HG02885 (cell line): ENCODE measurements around the gene AURKB.
"Not testable (repeated sequence)": the region's sequence is repeated elsewhere in the genome, so short reads cannot be mapped to it uniquely, and the experiment has no call there.

Experiments used
- ATAC-seq: cut with Tn5 transposase; IDR thresholded peaks from one replicate; pipeline ENCODE4 v1.9.1; 2021; ENCODE audit warnings: mild to moderate bottlenecking; ENCODE audit not compliant: unreplicated experiment, poor library complexity

AURKB gene

DNA sequence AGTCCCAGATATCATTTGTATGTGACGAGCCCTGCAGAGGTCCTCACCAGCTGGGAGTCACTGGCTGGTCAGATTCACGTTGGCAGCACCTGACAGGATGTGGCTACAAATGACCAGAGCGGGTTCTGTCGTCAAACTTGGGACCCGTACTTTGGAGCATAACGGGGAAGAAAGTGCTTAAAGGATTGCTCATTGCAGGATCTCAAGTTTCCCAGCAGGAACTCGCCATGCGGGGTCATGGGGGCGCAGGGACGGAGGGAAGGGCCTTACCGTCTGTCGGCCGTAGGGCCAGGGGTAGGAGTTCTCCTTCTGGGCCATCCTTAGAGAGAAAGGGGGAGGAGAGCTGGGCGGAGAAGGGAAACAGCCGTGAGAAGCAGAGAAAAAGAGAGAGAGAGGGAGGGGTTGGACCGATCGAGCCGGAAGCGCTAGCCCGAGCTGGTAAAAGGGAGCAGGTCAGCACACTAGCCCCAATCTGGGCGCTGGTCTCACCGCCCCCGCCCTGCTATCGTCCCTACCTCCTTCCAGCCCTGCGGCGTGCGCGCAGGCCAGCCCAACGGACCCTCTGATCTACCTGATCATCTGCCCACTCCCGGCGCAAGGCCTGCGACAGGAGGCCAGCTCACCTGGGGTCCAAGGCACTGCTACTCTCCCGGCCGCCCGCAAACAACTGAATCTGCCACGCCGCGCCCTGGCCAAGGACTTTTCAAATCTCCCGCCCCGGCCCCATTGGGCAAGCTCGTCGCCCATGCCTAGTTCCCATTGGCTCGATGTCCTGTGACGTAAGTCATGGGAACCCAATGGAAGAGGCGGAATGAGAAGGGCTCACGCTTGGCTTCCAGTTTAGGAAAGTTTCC is at the start of gene AURKB:
Gene AURKB, minus strand, starts transcription at position 669 of the 854 bp plus-strand sequence. Its CDS starts 351 bp downstream, at position 318.
- peak; percentile 93 for ATAC-seq

DNA sequence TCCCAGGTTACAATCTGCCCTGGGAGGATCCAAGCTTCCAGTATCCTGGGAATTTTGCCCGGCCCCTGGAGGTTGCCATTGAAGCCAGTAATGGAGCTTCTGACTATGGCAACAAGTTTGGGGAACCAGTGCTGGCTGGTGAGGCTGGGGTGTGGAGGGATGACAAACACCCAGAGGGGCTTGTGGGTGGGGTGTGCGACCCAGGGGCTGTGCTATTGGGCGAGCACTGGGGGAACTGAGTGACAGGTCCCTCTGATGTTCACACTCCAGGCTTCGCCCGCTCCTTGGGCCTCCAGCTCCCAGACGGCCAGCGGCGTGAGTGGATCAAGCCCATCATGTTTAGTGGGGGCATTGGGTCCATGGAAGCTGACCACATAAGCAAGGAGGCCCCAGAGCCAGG is 47.4 kb upstream of the AURKB start:
- ATAC-seq, result no peak

DNA sequence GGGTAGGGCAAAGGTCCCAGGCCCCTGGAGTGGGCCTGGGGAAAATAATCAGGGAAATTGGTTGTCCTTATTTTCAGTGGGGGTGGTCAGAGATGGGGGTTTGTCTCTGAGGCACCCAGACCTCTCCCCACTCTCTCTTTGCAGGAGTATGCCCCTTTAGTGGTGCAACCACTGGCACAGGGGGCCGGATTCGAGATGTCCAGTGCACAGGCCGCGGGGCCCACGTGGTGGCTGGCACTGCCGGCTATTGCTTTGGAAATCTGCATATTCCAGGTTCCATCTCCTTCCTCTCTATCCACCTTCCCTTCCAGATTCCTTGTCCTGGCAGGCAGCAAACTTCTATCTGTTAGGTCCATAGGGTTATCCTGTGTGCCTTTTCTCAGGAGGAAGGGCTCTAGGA is 46.3 kb upstream of the AURKB start:
- ATAC-seq, result no peak

DNA sequence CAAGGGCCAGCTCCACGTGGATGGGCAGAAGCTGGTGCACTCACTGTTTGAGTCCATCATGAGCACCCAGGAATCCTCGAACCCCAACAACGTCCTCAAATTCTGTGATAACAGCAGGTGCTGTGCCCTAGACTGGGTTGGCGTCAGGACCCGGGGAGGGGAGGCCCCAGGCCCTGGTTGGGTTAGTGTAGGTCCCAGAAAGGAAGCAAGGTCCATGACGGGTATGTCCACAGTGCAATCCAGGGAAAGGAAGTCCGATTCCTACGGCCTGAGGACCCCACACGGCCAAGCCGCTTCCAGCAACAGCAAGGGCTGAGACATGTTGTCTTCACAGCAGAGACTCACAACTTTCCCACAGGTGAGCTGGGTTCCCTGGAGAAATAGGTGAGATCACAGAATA is 45.9 kb upstream of the AURKB start:
- no peak for ATAC-seq

DNA sequence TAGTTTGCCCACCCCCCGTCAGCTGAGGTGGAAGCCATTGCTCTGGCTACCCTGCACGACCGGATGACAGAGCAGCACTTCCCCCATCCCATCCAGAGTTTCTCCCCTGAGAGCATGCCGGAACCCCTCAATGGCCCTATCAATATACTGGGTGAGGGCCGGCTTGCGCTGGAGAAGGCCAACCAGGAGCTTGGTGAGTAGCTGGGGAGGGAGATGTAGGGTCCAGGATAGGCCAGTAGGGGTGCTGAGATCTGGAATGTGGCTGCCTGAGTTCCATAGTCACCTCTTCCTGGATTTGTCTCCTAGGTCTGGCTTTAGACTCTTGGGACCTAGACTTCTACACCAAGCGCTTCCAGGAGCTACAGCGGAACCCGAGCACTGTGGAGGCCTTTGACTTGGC is 45.1 kb upstream of the AURKB start:
- ATAC-seq, result no peak

DNA sequence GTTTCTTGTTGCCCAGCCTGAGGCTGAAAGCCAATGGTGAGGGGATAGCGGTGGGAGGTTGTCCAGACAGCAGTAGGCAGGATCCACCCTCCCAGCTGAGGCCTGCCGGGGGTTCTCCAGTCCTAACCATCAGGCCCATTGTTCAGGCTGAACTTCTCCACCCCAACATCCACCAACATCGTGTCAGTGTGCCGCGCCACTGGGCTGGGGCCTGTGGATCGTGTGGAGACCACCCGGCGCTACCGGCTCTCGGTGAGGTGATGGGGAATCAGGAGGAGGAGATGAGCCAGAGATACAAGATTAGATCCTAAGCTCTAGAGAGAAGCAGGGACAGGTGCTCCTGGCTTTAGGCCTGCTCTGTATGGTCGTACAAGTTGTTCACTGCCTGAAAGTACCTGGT is 44.5 kb upstream of the AURKB start:
- no peak for ATAC-seq

DNA sequence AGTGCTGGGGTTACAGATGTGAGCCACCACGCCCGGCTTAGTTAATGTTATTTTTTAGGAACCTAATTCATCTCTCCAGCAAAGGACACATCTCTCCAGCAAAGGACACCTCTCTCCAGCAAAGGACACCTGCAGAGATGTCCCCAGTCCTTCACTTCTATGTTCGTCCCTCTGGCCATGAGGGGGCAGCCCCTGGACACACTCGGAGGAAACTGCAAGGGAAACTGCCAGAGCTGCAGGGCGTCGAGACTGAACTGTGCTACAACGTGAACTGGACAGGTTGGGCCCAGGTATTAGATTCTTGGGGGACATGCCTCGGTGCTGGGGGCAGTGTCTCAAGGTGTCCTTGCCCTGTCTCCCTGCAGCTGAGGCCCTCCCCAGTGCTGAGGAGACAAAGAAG is 43.4 kb upstream of the AURKB start:
- ATAC-seq, result no peak

DNA sequence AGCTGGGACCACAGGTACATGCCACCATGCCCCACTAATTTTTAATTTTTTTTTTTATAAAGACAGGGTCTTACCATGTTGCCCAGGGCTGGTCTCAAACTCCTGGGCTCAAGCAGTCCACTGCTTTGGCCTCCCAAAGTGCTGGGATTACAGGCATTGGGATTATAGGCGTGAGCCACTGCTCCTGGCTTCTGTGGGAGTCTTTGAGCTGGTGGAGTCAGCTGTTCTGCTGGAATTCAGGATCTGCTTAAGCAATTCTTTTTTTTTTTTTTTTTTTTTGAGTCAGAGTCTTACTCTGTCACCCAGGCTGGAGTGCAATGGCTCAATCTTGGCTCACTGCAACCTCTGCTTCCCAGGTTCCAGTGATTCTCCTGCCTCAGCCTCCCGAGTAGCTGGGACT is 41.0 kb upstream of the AURKB start:
- ATAC-seq, result not testable (repeated sequence)

DNA sequence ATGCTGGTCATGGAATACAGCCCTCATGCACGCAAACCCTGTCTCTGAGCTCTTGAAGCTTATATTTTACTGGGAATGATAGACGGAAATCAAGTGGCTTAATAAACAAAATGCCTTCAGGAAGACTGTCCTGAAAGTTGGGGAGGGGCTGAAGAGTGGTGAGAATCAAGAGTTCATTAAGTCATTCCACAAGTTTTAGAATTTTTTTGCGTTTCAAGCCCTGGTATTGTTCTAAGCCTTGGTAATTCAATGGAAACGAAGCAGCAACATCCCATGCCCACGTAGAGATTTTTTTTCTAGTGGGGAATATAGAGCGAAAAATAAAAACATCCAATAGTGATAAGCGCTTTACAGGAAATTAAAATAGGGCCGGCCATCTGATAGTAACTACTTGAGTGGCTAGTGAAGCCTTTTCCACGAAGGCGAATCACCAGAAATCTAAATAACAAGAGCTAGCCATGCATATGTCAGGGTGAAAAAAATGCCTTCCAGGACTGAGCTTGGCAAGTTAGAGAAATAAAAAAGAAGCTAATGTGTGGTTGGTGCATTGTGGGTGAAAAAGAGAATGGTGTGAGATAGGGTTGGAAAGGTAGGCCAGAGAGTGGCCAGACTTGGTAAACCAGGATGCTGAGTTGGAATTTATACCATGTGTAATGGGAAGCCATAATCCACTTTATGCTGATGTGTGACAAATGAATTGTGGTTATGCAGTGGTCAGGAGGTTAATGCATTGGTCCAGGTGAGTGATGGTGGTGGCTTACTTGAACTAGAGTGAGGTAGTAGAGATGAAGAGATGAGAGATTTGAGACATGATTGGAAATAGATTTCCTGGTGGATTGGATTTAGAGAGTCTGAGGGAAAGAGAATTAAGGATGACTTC is 39.5 kb upstream of the AURKB start:
- ATAC-seq, result no peak

DNA sequence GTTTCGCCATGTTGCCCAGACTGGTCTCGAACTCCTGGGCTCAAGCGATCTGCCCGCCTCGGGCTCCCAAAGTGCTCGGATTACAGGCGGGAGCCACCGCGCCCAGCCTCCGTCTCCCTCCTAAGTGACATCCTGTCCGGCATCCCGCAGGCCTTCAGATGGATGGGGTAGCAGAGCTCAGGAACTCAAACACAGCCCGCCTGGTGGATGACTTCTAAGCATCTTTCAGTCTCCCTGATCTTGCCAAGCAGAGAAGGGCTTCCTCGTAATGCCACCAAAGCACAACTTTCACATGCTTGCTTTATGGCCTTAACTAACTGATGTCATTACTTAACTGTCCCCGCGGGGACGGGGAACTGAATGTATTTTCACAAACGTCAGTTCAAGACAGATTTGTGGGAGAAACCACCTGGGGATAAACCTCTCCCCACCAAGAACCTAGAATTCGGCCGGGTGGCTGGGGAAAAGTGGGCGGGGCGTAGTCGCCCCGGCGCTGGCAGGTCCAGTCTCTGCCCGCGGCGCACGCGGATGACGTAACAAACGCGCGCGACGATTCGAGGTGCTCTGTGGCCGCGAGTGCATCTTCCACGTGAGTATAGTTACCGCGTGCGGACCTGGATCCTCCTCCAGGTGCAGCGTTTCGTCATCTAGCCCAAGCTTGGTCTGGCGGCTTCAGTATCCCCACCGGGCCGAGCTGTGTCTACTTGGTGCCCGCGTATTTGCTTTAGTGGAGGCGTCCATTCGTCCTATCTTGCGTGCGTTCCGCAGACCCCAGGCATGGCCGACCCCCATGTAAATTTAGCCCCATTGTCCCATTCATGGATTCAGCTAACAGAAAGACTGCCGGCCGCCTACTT is 38.6 kb upstream of the AURKB start, which contains the start of gene PFAS:
Gene PFAS, plus strand, starts transcription at position 539 of the 857 bp plus-strand sequence. CDS start 4,649 bp downstream, outside the sequence.
- ATAC-seq, result peak; percentile 66

DNA sequence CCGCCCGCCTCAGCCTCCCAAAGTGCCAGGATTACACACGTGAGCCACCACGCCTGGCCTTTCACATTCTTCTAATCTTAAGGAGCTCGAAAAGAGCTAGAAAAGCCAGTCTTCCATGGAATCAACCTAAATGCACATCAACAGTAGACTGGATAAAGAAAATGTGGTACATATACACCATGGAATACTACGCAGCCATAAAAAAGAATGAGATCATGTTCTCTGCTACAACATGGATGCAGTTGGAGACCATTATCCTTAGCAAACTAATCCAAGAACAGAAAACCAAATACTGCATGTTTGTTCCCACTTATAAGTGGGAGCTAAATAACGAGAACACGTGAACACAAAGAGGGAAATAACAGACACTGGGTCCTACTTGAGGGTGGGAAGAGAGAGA is 34.4 kb upstream of the AURKB start:
- ATAC-seq, result no peak

DNA sequence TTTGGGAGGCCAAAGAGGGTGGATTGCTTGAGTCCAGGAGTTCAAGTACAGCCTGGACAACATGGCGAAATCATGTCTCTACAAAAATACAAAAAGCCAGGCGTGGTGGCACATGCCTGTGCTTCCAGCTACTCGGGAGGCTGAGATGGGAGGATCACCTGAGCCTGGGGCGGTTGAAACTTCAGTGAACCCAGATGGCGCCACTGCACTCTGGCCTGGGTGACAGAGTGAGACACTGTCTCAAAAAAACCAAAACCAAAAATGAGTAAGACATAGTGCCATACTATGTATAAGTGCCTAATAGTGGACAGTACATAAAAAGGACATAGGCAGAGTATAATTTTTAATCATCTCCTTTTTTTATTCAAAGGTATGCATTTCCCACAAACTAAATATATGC is 33.5 kb upstream of the AURKB start:
- no peak for ATAC-seq

DNA sequence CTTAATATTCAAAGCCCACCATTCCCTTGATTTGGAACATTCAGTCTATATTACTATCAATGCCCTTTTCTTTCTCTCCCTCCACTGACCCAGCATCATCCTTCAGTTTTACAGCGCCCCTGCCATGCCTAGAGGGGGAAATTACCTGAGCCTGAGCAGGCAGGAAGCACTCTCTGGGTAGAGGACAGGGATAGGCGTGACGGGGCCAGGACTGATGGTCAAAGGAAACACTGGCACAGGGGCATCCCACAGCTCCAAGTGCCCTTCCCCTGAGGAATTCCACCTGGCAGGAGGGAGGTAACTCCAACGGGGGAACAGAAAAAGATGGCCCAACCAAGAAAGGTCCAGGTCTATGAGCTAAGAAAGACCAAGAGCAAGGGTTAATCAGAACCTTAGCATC is 27.5 kb upstream of the AURKB start:
- no peak for ATAC-seq

DNA sequence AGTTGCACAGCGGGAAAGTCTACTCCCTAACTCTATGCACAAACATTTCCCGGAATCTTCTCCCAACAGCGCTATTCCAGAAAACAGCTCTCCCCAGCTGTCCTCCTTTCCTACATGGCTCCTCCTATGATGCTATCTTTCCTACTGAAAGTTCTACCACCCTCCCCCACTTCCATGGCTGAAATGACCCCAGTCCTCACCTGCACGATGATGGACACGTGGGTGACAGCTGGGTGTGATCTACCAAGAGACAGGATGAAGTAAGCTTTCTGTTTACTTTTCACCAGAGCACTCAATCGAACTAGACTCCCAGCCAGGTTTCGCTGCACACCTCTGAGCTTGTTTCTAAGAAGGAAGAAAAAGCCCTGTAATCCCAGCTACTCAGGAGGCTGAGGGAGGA is 26.8 kb upstream of the AURKB start:
- ATAC-seq, result no peak

DNA sequence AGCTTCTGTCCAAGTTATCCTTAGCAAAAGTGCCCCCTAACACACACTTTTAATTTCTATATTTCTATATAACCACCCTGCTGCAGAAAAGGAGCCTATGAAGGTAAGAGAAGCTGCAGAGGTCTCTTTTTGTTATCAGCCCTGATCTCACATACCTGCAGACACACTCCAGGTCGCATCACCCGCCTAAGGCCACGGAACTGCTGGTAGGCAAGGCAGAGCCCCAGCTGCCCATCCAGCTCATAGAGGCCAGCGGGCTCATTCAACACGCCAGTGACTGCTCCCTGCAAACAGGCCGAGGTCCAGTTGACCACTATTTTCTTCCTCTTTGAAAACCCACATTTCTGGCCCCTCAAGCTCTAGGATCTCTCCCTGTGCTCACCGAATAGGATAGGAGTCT is 25.3 kb upstream of the AURKB start:
- no peak for ATAC-seq

DNA sequence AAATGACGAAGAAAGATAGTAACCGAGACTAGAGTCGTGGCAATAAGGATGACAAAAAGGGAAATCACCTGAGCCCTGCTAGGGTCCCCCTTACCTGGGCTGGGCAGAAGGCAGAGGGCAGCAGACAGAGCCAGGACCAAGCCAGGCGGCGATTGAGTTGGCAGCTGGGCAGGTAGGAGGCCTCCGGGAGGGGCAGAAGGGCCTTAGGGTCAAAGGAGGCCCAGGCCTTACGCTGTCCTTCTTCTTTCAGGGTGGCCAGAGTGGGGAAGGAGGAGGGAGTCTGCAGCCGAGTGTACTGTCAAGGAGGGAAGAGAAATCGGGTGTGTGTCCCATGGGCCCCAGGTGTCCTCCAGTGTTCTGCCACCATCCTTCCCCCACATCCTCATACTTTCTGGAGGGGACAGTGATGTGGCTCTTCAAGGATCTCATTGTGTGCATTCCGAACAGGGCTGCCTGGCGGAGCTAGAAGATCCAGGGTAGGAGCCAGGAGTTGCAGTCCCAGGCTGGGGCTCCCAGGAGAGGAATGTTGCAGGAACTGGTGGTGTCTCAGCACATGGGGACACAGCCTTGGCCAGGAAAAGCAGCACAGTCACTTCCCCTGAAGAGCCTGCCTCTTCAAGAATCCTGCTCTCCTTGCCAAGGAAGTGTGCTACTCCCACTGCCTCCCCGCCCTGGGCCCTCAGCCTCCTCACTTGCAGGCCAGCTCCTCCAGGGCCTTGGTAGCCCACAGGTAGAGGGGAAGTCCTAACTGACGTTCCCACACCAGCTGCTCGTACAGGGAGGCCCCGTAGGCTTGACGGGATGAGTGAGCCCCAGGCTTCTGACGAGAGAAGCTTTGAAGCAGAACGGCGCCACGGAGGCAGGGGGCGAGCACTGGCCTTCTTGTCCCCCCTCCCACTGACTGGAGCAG is 24.2 kb upstream of the AURKB start:
- ATAC-seq, result no peak

DNA sequence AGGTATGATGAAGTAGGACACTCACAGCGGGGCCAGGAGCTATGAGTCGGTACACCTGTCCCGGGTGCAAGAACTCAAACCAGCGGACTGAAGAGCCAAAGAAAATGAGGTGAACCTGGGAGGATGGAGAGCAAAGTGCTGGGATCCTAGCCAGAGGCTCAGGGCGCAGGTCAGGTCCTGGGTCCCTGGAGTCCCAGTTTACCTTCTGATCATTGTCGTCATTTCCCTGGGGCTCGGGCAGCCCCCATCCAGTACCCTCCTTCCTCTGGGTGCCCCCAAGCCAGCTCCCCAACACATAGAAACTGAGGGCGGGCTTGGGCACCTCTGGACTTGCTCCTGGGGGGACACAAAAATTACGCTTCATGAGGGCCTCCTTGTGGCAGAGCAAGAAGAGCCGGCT is 21.3 kb upstream of the AURKB start:
- ATAC-seq, result no peak

DNA sequence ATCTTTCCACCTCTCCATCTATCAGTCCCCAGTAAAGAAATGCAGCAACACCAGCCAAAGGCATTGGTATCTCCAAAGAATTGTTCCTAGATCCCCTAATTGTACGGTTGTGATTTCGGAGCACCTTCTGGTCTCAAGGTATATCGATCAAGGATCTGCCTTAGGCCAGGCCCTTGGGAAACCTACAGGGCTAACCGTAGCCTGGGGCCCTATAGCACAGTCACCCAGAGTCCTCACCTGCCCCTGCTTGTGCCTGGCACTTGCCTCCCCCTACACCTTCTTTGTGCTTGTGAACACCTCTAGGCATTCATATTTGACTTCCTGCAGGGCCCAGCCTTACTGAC is 16.8 kb upstream of the AURKB start:
- no peak for ATAC-seq

DNA sequence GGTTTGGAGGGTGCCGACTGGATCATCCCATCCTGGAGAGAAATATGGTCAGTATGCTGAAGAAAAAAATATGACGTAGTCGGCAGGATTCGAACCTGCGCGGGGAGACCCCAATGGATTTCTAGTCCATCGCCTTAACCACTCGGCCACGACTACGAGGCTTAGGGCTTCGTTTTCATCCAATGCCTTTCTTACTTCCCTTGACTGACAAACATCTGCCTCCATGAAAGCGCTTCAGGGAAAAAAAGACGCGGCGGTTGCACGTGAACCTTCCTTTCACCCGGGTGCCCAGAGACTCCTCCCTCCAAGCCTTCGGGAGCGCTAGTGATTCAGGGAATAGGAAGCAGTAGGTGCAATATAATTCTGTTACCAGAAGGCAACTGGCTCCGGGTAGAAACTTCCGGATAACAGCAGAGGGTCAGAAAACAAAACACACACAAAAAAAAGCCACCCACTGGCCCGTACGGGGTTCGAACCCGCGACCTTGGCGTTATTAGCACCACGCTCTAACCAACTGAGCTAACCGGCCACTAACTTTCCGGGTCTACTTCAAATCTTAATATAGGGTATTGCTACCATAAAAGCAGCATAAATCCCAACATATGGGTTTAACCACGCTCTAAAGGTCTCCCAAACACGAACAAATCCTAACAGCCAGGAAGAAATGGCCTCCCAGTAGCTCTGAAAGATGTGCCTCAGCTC is 16.3 kb upstream of the AURKB start:
- no peak for ATAC-seq
